Breast epithelium (tissue), 3 donors: ENCODE data around the gene SLC51A.

Experiments
- CTCF ChIP-seq, 3 donors: fragments of 450-650 bp; IDR thresholded peaks; one replicate each; pipeline ENCODE4 v1.5.1; 2016 to 2017; ENCODE audit warnings: antibody characterized with exemption in 3 of 3, mild to moderate bottlenecking in 3 of 3, moderate library complexity in 3 of 3
- POLR2A ChIP-seq: fragments of 450-650 bp; IDR thresholded peaks from one replicate; pipeline ENCODE4 v1.6.1; 2016; ENCODE audit warnings: antibody characterized with exemption, mild to moderate bottlenecking, moderate library complexity
- POLR2AphosphoS5 ChIP-seq, 3 donors: sonication (generic); formaldehyde crosslinking; IDR thresholded peaks; one replicate each; pipeline ENCODE4 v1.6.1; 2017; ENCODE audit warnings: antibody characterized with exemption in 3 of 3

DNA sequence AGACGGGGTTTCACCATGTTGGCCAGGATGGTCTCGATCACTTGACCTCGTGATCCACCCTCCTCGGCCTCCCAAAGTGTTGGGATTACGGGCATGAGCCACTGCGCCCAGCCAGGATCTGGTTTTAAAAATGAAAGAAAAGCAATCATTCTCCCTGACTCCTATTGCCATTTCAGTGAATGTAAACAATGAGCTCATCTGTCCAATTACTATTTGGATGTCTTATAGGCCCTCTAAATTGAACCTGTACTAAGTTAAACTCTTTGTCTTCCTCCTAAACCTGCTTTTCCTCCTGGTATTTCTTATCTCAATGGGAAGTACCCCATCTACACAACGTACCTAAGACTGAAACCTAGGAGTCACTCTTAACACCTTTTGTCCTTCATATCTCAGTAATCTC is 47.5 kb downstream of the SLC51A start:
- TF ChIP-seq CTCF (IDR thresholded peaks at IDR 0.05) (no peak), POLR2A (no peak), POLR2AphosphoS5 (IDR thresholded peaks at IDR 0.05) (no peak)
